ENCODE results near the gene NTNG1. TPM values are rescaled to one million over a fixed set of nuclear protein-coding genes. Genes with fewer than 3 reads are reported as not detected.

The NTNG1 gene
- total RNA-seq, 4 donors from 2014 or later: 0.78 to 4.2 (median 2.4) TPM

- TF ChIP-seq POLR2AphosphoS5 (IDR thresholded peaks at IDR 0.05) (no peak), EP300 (IDR thresholded peaks at IDR 0.05) (no peak), CTCF (IDR thresholded peaks at IDR 0.05) (no peak), POLR2A (IDR thresholded peaks at IDR 0.05; ENCODE audit: low read depth) (no peak)
- WGBS: 67% methylated on average over 5 of the region's 5 CpGs
- Histone ChIP-seq H3K4me1 (no peaks in the 10 kb centered on the region), H3K27ac (replicated peaks in 1 of 4) (no peak overlapping the region), H3K36me3 (no peaks in the 10 kb centered on the region), H3K27me3 (no peaks in the 10 kb centered on the region), H3K9me3 (no peaks in the 10 kb centered on the region), H3K4me3 (no peak overlapping the region)
- intact Hi-C loops (cut with DNase I): no loop called here
- no peak for DNase-seq (ENCODE audit: extremely low spot score)
Measured at GRCh38 chr1:107172450-107173170, 31.8 kb downstream of the NTNG1 start.

GRCh38 chr1:107175102-107175909 lies 34.5 kb downstream of the NTNG1 start:
- H3K27ac ChIP-seq (replicated peaks in 1 of 4): no peak overlapping the region
- no peak for TF ChIP-seq EP300 (IDR thresholded peaks at IDR 0.05)
- TF ChIP-seq POLR2A (IDR thresholded peaks at IDR 0.05; ENCODE audit: low read depth): no peak
- TF ChIP-seq CTCF (IDR thresholded peaks at IDR 0.05): no peak
- TF ChIP-seq POLR2AphosphoS5 (IDR thresholded peaks at IDR 0.05): no peak
- WGBS: 52% methylated on average over 1 of the region's 1 CpG
- H3K4me1 ChIP-seq: no peaks in the 10 kb centered on the region
- no peak overlapping the region for H3K4me3 ChIP-seq
- intact Hi-C loops (cut with DNase I): no loop called here
- H3K9me3 ChIP-seq: no peaks in the 10 kb centered on the region
- DNase-seq (ENCODE audit: extremely low spot score): no peak
- no peaks in the 10 kb centered on the region for H3K36me3 ChIP-seq
- H3K27me3 ChIP-seq: no peaks in the 10 kb centered on the region

- Histone ChIP-seq H3K9me3 (no peaks in the 10 kb centered on the region), H3K4me3 (no peak overlapping the region), H3K27me3 (no peaks in the 10 kb centered on the region), H3K27ac (replicated peaks in 1 of 4) (no peak overlapping the region), H3K4me1 (no peaks in the 10 kb centered on the region), H3K36me3 (no peaks in the 10 kb centered on the region)
- WGBS: 69% methylated on average over 5 of the region's 5 CpGs
- intact Hi-C loops (cut with DNase I): no loop called here
- TF ChIP-seq POLR2AphosphoS5 (IDR thresholded peaks at IDR 0.05): no peak
- no peak for TF ChIP-seq POLR2A (IDR thresholded peaks at IDR 0.05; ENCODE audit: low read depth)
- TF ChIP-seq EP300 (IDR thresholded peaks at IDR 0.05): no peak
- no peak for TF ChIP-seq CTCF (IDR thresholded peaks at IDR 0.05)
- no peak for DNase-seq (ENCODE audit: extremely low spot score)
Measured at GRCh38 chr1:107181253-107181969, 40.6 kb downstream of the NTNG1 start.

- no peak for DNase-seq (ENCODE audit: extremely low spot score)
- H3K27me3 ChIP-seq: no peaks in the 10 kb centered on the region
- no peaks in the 10 kb centered on the region for H3K4me1 ChIP-seq
- intact Hi-C loops (cut with DNase I): no loop called here
- 71% methylated on average over 4 of the region's 4 CpGs for WGBS
- no peaks in the 10 kb centered on the region for H3K36me3 ChIP-seq
- TF ChIP-seq POLR2A (IDR thresholded peaks at IDR 0.05; ENCODE audit: low read depth) (no peak), POLR2AphosphoS5 (IDR thresholded peaks at IDR 0.05) (no peak), EP300 (IDR thresholded peaks at IDR 0.05) (no peak), CTCF (IDR thresholded peaks at IDR 0.05) (no peak)
- H3K9me3 ChIP-seq: no peaks in the 10 kb centered on the region
- no peak overlapping the region for H3K27ac ChIP-seq (replicated peaks in 1 of 4)
- H3K4me3 ChIP-seq: no peak overlapping the region
Measured at GRCh38 chr1:107183011-107183410, 42.2 kb downstream of the NTNG1 start.

Measured in esophagus muscularis mucosa (tissue), 4 donors.